Calu3 (cell line): ENCODE data around the gene CAPN8. TPM values are rescaled to one million over a fixed set of nuclear protein-coding genes. Genes with fewer than 3 reads are reported as not detected.
A peak's percentile ranks its signal among the peaks of the same experiment; 100 is the strongest.

Experiments
- BruUV-seq: library from RNA; stranded (reverse); fragments of 400-500 nt; replicated peaks from 2 replicates; lab custom pipeline; 2021; lab: Mats Ljungman, UMichigan
- CTCF ChIA-PET: fragments of 300-600 bp; sonication (Branson Sonifier 250); formaldehyde crosslinking; loops from one replicate; lab custom pipeline; 2022; ENCODE audit warnings: antibody characterized with exemption; lab: Charles Lee
- DNase-seq: peaks from one replicate; pipeline ENCODE4 v3.0.0; 2022
- H3K27ac Mint-ChIP-seq: one replicate; pipeline ENCODE4 v1.8.0; 2022; ENCODE audit warnings: mixed read lengths; ENCODE audit not compliant: unreplicated experiment
- H3K27me3 Mint-ChIP-seq: one replicate; pipeline ENCODE4 v1.8.0; 2022; ENCODE audit warnings: mixed read lengths; ENCODE audit not compliant: unreplicated experiment
- H3K36me3 Mint-ChIP-seq: one replicate; pipeline ENCODE4 v1.8.0; 2022; ENCODE audit warnings: mild to moderate bottlenecking, moderate library complexity, mixed read lengths; ENCODE audit not compliant: insufficient read depth, unreplicated experiment
- H3K4me1 Mint-ChIP-seq: one replicate; pipeline ENCODE4 v1.8.0; 2022; ENCODE audit warnings: mild to moderate bottlenecking, low read depth, mixed read lengths; ENCODE audit not compliant: unreplicated experiment
- H3K4me3 Mint-ChIP-seq: one replicate; pipeline ENCODE4 v1.8.0; 2022; ENCODE audit warnings: mild to moderate bottlenecking, low read depth, moderate library complexity, mixed read lengths; ENCODE audit not compliant: unreplicated experiment
- H3K9me3 Mint-ChIP-seq: one replicate; pipeline ENCODE4 v1.8.0; 2022; ENCODE audit warnings: low read depth, mixed read lengths; ENCODE audit not compliant: unreplicated experiment
- CTCF ChIP-seq: fragments of 200-600 bp; IDR thresholded peaks from one replicate; pipeline ENCODE4 v1.8.0; 2022; ENCODE audit warnings: antibody characterized with exemption; ENCODE audit not compliant: unreplicated experiment
- intact Hi-C: fragments of 100-400 bp; cut with micrococcal nuclease; formaldehyde crosslinking; loops from one replicate; pipeline ENCODE4 v1.10.0; 2022; ENCODE audit not compliant: unreplicated experiment
- total RNA-seq: library from RNA; stranded (reverse); gene quantifications from 2 replicates; pipeline ENCODE4 v1.2.3, GENCODE V29; 2022

The CAPN8 gene
- total RNA-seq, 1 experiment from 2014 or later = 108 TPM

- intact Hi-C loops = no loop called here
- H3K4me3 Mint-ChIP-seq = no peak overlapping the region
- CTCF ChIA-PET = no interaction called here
- no peak for TF ChIP-seq CTCF
- no peak for DNase-seq
- H3K36me3 Mint-ChIP-seq = peaks cover 22% of the 10 kb centered on the region
- peaks cover 11% of the 10 kb centered on the region for H3K4me1 Mint-ChIP-seq
- no TSS peak for BruUV-seq
- H3K27me3 Mint-ChIP-seq = no peaks in the 10 kb centered on the region
- H3K27ac Mint-ChIP-seq = peak overlapping the region; percentile 16
- no peaks in the 10 kb centered on the region for H3K9me3 Mint-ChIP-seq
Observed at GRCh38 chr1:223622132-223622842, 43.2 kb downstream of the CAPN8 start.

GRCh38 chr1:223621312-223621734 lies 44.2 kb downstream of the CAPN8 start:
- no peaks in the 10 kb centered on the region for H3K9me3 Mint-ChIP-seq
- H3K36me3 Mint-ChIP-seq = peaks cover 22% of the 10 kb centered on the region
- H3K4me1 Mint-ChIP-seq = peaks cover 11% of the 10 kb centered on the region
- intact Hi-C loops = no loop called here
- BruUV-seq = no TSS peak
- no peaks in the 10 kb centered on the region for H3K27me3 Mint-ChIP-seq
- no peak for DNase-seq
- CTCF ChIA-PET = interaction anchor here (0.6 kb wide), 1 partner anchor 46 kb away, joined by 7 read pairs; no protein-coding TSS in a partner anchor
- no peak overlapping the region for H3K27ac Mint-ChIP-seq
- no peak overlapping the region for H3K4me3 Mint-ChIP-seq
- TF ChIP-seq CTCF = no peak

GRCh38 chr1:223620297-223620897 lies 45.1 kb downstream of the CAPN8 start:
- H3K4me3 Mint-ChIP-seq = no peak overlapping the region
- no peak overlapping the region for H3K27ac Mint-ChIP-seq
- CTCF ChIA-PET = no interaction called here
- H3K27me3 Mint-ChIP-seq = no peaks in the 10 kb centered on the region
- no peak for TF ChIP-seq CTCF
- DNase-seq = no peak
- H3K9me3 Mint-ChIP-seq = no peaks in the 10 kb centered on the region
- peaks cover 11% of the 10 kb centered on the region for H3K4me1 Mint-ChIP-seq
- peaks cover 22% of the 10 kb centered on the region for H3K36me3 Mint-ChIP-seq
- no TSS peak for BruUV-seq
- intact Hi-C loops = no loop called here

- CTCF ChIA-PET = no interaction called here
- Mint-ChIP-seq H3K9me3 (no peaks in the 10 kb centered on the region), H3K27ac (no peak overlapping the region), H3K4me3 (no peak overlapping the region), H3K27me3 (no peaks in the 10 kb centered on the region), H3K36me3 (peaks cover 29% of the 10 kb centered on the region), H3K4me1 (peaks cover 11% of the 10 kb centered on the region)
- BruUV-seq = no TSS peak
- DNase-seq = no peak
- intact Hi-C loops = no loop called here
- TF ChIP-seq CTCF = no peak
Observed at GRCh38 chr1:223618680-223619079, 46.8 kb downstream of the CAPN8 start.
